GM12878 (cell line): ENCODE data around the gene PRKAG2. TPM values are rescaled to one million over a fixed set of nuclear protein-coding genes. Genes with fewer than 3 reads are reported as not detected.
"Not testable (repeated sequence)": the region's sequence is repeated elsewhere in the genome, so short reads cannot be mapped to it uniquely, and the experiment has no call there.

ENCODE experiments used
- ATAC-seq: fragments of 200-7000 bp; cut with Tn5 transposase; 3 replicates; pipeline ENCODE4 v1.9.1; 2020; ENCODE audit warnings: mild to moderate bottlenecking, moderate library complexity
- BruUV-seq: library from RNA; stranded (reverse); fragments of 400-500 nt; replicated peaks from 2 replicates; lab custom pipeline; 2021; lab: Mats Ljungman, UMichigan
- CTCF ChIA-PET: fragments of 300-600 bp; sonication (Branson Sonifier 250); formaldehyde crosslinking; extraction: SDS; loops from one replicate; lab custom pipeline; 2021; ENCODE audit warnings: inconsistent platforms; lab: Yijun Ruan, JAX
- POLR2A ChIA-PET: fragments of 350-600 bp; formaldehyde crosslinking; extraction: SDS; loops from one replicate; lab custom pipeline; 2021; ENCODE audit warnings: inconsistent platforms; lab: Charles Lee
- RAD21 ChIA-PET: fragments of 300-600 bp; sonication (Branson Sonifier 250); formaldehyde crosslinking; loops from one replicate; lab custom pipeline; 2023; ENCODE audit warnings: antibody characterized with exemption; ENCODE audit not compliant: unreplicated experiment; lab: Charles Lee
- SMC1A ChIA-PET: fragments of 300-600 bp; sonication (Branson Sonifier 250); formaldehyde crosslinking; loops from one replicate; lab custom pipeline; 2023; ENCODE audit not compliant: unreplicated experiment, uncharacterized antibody; lab: Charles Lee
- DNase-seq: peaks from one replicate; pipeline ENCODE4 v3.0.0-alpha.2; 2011; ENCODE audit warnings: low read depth, low spot score
- FAIRE-seq: peaks from 3 replicates; lab custom pipeline; 2011; peaks lifted over from hg19 to GRCh38; lab: Jason Lieb, UNC
- H2AFZ ChIP-seq: 2 replicates; pipeline ENCODE4 v1.6.0; 2011; ENCODE audit warnings: low read depth, low read length, control low read depth; ENCODE audit not compliant: control insufficient read depth
- H3K27ac ChIP-seq: 2 replicates; pipeline ENCODE4 v1.5.1; 2011; ENCODE audit warnings: control low read depth; ENCODE audit not compliant: control insufficient read depth, insufficient read depth
- H3K27me3 ChIP-seq, 2 experiments: replicated peaks in 1 of 2; 2 replicates each; pipeline versions ENCODE4 v1.6.0 to v1.6.1; 2011; ENCODE audit warnings: low read length in 1 of 2; ENCODE audit not compliant: control insufficient read depth in 2 of 2, insufficient read depth in 2 of 2
- H3K36me3 ChIP-seq, 2 experiments: 2 replicates each; pipeline ENCODE4 v1.5.1; 2011; ENCODE audit warnings: low read length in 1 of 2; ENCODE audit not compliant: control insufficient read depth in 2 of 2, insufficient read depth in 2 of 2
- H3K4me1 ChIP-seq: 2 replicates; pipeline ENCODE4 v1.6.1; 2011; ENCODE audit warnings: mild to moderate bottlenecking, low read length, moderate library complexity, mixed read lengths; ENCODE audit not compliant: control insufficient read depth, insufficient read depth
- H3K4me2 ChIP-seq: 2 replicates; pipeline ENCODE4 v1.6.0; 2011; ENCODE audit warnings: control low read depth; ENCODE audit not compliant: control insufficient read depth, insufficient read depth
- H3K4me3 ChIP-seq: fragments of 200-600 bp; sonication (generic); 2 replicates; pipeline ENCODE4 v1.5.1; 2016
- H3K79me2 ChIP-seq: 2 replicates; pipeline ENCODE4 v1.6.0; 2011; ENCODE audit warnings: low read length; ENCODE audit not compliant: control insufficient read depth, insufficient read depth
- H3K9ac ChIP-seq: 2 replicates; pipeline ENCODE4 v1.8.0; 2011; ENCODE audit warnings: low read length, control low read depth, mixed read lengths; ENCODE audit not compliant: control insufficient read depth, insufficient read depth
- H3K9me3 ChIP-seq: replicated peaks from 3 replicates; pipeline ENCODE4 v1.5.1; 2011; ENCODE audit warnings: mild to moderate bottlenecking, low read length; ENCODE audit not compliant: control insufficient read depth, insufficient read depth
- H4K20me1 ChIP-seq: 2 replicates; pipeline ENCODE4 v1.6.0; 2011; ENCODE audit not compliant: control insufficient read depth, insufficient read depth
- BHLHE40 ChIP-seq, 2 experiments: fragments of 450-650 bp in 1 of 2; IDR thresholded peaks; 2 replicates each; pipeline ENCODE4 v1.6.1; 2011 to 2017; ENCODE audit warnings: low read depth in 2 of 2, borderline replicate concordance in 1 of 2, improper control_type of control experiment in 1 of 2, low read length in 1 of 2, mild to moderate bottlenecking in 1 of 2
- HDAC2 ChIP-seq: fragments of 200-600 bp; sonication (generic); IDR thresholded peaks from 2 replicates; pipeline ENCODE4 v1.6.1; 2017
- KLF5 ChIP-seq: fragments of 450-650 bp; IDR thresholded peaks from 2 replicates; pipeline ENCODE4 v1.6.1; 2014; ENCODE audit warnings: mild to moderate bottlenecking; ENCODE audit not compliant: partially characterized antibody
- TCF3 ChIP-seq: IDR thresholded peaks from 2 replicates; pipeline ENCODE4 v1.6.1; 2012; ENCODE audit warnings: low read depth, mild to moderate bottlenecking, low read length, borderline replicate concordance; ENCODE audit not compliant: insufficient read depth
- ZBTB33 ChIP-seq: fragments of 450-650 bp; IDR thresholded peaks from 2 replicates; pipeline ENCODE4 v1.6.1; 2017; ENCODE audit warnings: mild to moderate bottlenecking
- WGBS: methylation state at CpG from one replicate; pipeline ENCODE4 v1.1.6; 2016; ENCODE audit warnings: low lambda C conversion rate; ENCODE audit not compliant: insufficient replicate concordance, insufficient coverage; ENCODE audit errors: missing lambda C conversion rate; 5-methylcytosine and 5-hydroxymethylcytosine counted together
- in situ Hi-C: fragments of 300-500 bp; cut with MboI; formaldehyde crosslinking; loops from 9 replicates; pipeline ENCODE4 v1.14.3; 2018; ENCODE audit warnings: mixed read lengths
- intact Hi-C: fragments of 100-400 bp; cut with micrococcal nuclease; formaldehyde crosslinking; loops from one replicate; pipeline ENCODE4 v1.14.2; 2022; ENCODE audit not compliant: unreplicated experiment
- polyA plus RNA-seq, 11 experiments: library from polyadenylated mRNA; depleted of rRNA in 4 of 11; unstranded in 6 of 11; stranded (reverse) in 5 of 11; fragments of >200 nt; fragmentation: Nextera tagmentation in 4 of 11; fragmentation: Illumina TruSeq in 1 of 11; extraction: Ambion mirVana in 4 of 11; extraction: Trizol in 1 of 11; gene quantifications; 1 replicate in 1 of 11; 2 replicates in 10 of 11; pipeline versions ENCODE4 v1.2.1 to v1.2.3, GENCODE V29; 2011 to 2016; ENCODE audit warnings: inconsistent platforms in 2 of 11, missing spikeins in 2 of 11, low read depth in 1 of 11
- total RNA-seq, 4 experiments: library from RNA; depleted of rRNA in 3 of 4; stranded (reverse); fragments of >200 nt in 3 of 4; fragmentation: Illumina TruSeq in 1 of 4; extraction: Trizol in 1 of 4; gene quantifications; 2 replicates each; pipeline versions ENCODE4 v1.2.1 to v1.2.3, GENCODE V29; 2013 to 2021
- TF ChIP-seq, protein P1 (sequence below): fragments of 450-650 bp; IDR thresholded peaks from 2 replicates; pipeline ENCODE4 v1.6.1; 2018; ENCODE audit warnings: mild to moderate bottlenecking, low read depth, moderate library complexity; ENCODE audit not compliant: partially characterized antibody

Gene PRKAG2
- total and polyA plus RNA-seq, 10 of the 15 experiments (the other 5 are each of a cell fraction or from before 2014, with no cell fraction given), result 3.4 to 8.9 (median 6.8) TPM

DNA sequence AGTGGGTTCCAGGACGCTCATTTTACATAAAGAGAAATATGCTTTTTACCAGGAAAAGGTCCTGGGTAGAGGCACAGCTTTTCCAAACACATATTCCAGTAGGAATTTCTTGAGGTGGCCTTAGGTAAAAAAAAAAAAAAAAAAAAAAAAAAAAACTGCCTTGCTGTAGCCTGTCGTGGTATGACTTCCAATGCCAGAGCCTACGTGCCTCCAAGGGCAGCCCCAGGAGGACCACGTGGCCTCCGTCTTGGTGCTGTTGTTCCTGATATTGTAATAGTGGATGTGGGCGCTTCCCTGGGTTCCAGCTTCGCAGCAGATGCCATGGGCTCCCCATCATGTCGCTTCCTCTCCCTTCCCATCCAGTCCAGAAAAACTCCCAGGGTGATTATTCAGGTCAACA lies 49.3 kb downstream of the PRKAG2 start:
- in situ Hi-C loops (no loop called here), intact Hi-C loops (no loop called here)
- no peak overlapping the region for H3K4me2 ChIP-seq
- H3K27me3 ChIP-seq, result no peaks in the 10 kb centered on the region; a peak in 1 of 4 replicates
- BruUV-seq, result no TSS peak
- H3K27ac ChIP-seq, result no peak overlapping the region
- no peaks in the 10 kb centered on the region for H3K36me3 ChIP-seq
- H2AFZ ChIP-seq, result no peak overlapping the region
- no peaks in the 10 kb centered on the region for H3K9me3 ChIP-seq
- no peaks in the 10 kb centered on the region for H4K20me1 ChIP-seq
- no peak overlapping the region for H3K4me3 ChIP-seq
- RAD21 ChIA-PET, result no interaction called here
- 45% methylated on average over 8 of the region's 8 CpGs for WGBS
- CTCF ChIA-PET, result no interaction called here
- POLR2A ChIA-PET, result no interaction called here
- H3K9ac ChIP-seq, result no peak overlapping the region
- FAIRE-seq, result no peak
- no peaks in the 10 kb centered on the region for H3K79me2 ChIP-seq
- SMC1A ChIA-PET, result no interaction called here
- TF ChIP-seq, protein P1, sequence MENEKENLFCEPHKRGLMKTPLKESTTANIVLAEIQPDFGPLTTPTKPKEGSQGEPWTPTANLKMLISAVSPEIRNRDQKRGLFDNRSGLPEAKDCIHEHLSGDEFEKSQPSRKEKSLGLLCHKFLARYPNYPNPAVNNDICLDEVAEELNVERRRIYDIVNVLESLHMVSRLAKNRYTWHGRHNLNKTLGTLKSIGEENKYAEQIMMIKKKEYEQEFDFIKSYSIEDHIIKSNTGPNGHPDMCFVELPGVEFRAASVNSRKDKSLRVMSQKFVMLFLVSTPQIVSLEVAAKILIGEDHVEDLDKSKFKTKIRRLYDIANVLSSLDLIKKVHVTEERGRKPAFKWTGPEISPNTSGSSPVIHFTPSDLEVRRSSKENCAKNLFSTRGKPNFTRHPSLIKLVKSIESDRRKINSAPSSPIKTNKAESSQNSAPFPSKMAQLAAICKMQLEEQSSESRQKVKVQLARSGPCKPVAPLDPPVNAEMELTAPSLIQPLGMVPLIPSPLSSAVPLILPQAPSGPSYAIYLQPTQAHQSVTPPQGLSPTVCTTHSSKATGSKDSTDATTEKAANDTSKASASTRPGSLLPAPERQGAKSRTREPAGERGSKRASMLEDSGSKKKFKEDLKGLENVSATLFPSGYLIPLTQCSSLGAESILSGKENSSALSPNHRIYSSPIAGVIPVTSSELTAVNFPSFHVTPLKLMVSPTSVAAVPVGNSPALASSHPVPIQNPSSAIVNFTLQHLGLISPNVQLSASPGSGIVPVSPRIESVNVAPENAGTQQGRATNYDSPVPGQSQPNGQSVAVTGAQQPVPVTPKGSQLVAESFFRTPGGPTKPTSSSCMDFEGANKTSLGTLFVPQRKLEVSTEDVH, result no peak
- TF ChIP-seq KLF5 (no peak), TCF3 (no peak), ZBTB33 (no peak), HDAC2 (no peak), BHLHE40 (IDR thresholded peaks at IDR 0.05; ENCODE audit: borderline replicate concordance in 1 of 2, low read depth in 2 of 2, low read length in 1 of 2) (no peak)
- TF ChIP-seq, all 136 proteins: peak for 0
- H3K4me1 ChIP-seq, result no peaks in the 10 kb centered on the region
- DNase-seq (no peak), ATAC-seq (no peak)

- 80% methylated on average over 6 of the region's 6 CpGs for WGBS
- SMC1A ChIA-PET, BruUV-seq, H3K4me1 ChIP-seq, H3K79me2 ChIP-seq, DNase-seq, H3K27me3 ChIP-seq, H3K9me3 ChIP-seq, POLR2A ChIA-PET, intact Hi-C loops, H3K4me2 ChIP-seq, H2AFZ ChIP-seq, in situ Hi-C loops, H4K20me1 ChIP-seq, ATAC-seq, FAIRE-seq, H3K9ac ChIP-seq, H3K36me3 ChIP-seq, H3K4me3 ChIP-seq, H3K27ac ChIP-seq, RAD21 ChIA-PET, CTCF ChIA-PET: not testable (repeated sequence)
Measured at GRCh38 chr7:151826316-151826715, 50.6 kb downstream of the PRKAG2 start.
